HCT116 (cell line): Measurements from ENCODE around the gene SNAPC4. TPM values are rescaled to one million over a fixed set of nuclear protein-coding genes. Genes with fewer than 3 reads are reported as not detected.

Experiments used
- ATAC-seq: fragments of 200-7000 bp; cut with Tn5 transposase; 2 replicates; pipeline ENCODE4 v1.9.1; 2020; ENCODE audit warnings: mild to moderate bottlenecking, moderate library complexity
- BruUV-seq: library from RNA; stranded (reverse); fragments of 400-500 nt; replicated peaks from 2 replicates; lab custom pipeline; 2021; lab: Mats Ljungman, UMichigan
- CTCF ChIA-PET: fragments of 300-600 bp; sonication (Branson Sonifier 250); formaldehyde crosslinking; loops from one replicate; lab custom pipeline; 2021; ENCODE audit warnings: antibody characterized with exemption; lab: Charles Lee
- POLR2A ChIA-PET: fragments of 300-600, 350-600 bp; sonication (Branson Sonifier 250); formaldehyde crosslinking; loops from one replicate; lab custom pipeline; 2021; ENCODE audit warnings: antibody characterized with exemption; lab: Charles Lee
- RAD21 ChIA-PET, 2 experiments: fragments of 300-600 bp; sonication (Branson Sonifier 250); formaldehyde crosslinking; loops; one replicate each; lab custom pipeline; 2023; ENCODE audit warnings: low total read pairs in 2 of 2; ENCODE audit not compliant: uncharacterized antibody in 2 of 2, unreplicated experiment in 2 of 2, low non-redundant PET in 1 of 2; lab: Charles Lee
- DNase-seq: peaks from one replicate; pipeline ENCODE4 v3.0.0-alpha.2; 2010; ENCODE audit warnings: low read depth, low spot score
- H2AFZ ChIP-seq: fragments of 200-600 bp; shearing (Covaris generic), sonication (generic); 2 replicates; pipeline ENCODE4 v1.6.1; 2017; ENCODE audit warnings: low read depth, mixed run types, mixed read lengths, antibody characterized with exemption, low read length; ENCODE audit not compliant: poor library complexity, severe bottlenecking
- H3K27ac ChIP-seq: 2 replicates; pipeline ENCODE4 v1.5.1; 2012; ENCODE audit warnings: low read depth, low read length
- H3K27me3 ChIP-seq: fragments of 200-600 bp; sonication (generic); 2 replicates; pipeline ENCODE4 v1.6.1; 2016; ENCODE audit warnings: mixed run types, low read length, mixed read lengths; ENCODE audit not compliant: insufficient read depth
- H3K36me3 ChIP-seq, 2 experiments: fragments of 200-500 bp in 1 of 2; fragments of 200-600 bp in 1 of 2; sonication (Bioruptor generic) in 1 of 2; sonication (generic) in 1 of 2; 2 replicates each; pipeline versions ENCODE4 v1.5.1 to v1.6.1; 2014 to 2016; ENCODE audit warnings: low read length in 2 of 2, inconsistent platforms in 1 of 2, mixed read lengths in 1 of 2, mixed run types in 1 of 2; ENCODE audit not compliant: insufficient read depth in 2 of 2, control insufficient read depth in 1 of 2
- H3K4me1 ChIP-seq, 2 experiments: fragments of 200-600 bp in 1 of 2; sonication (generic) in 1 of 2; 2 replicates each; pipeline versions ENCODE4 v1.5.1 to v1.6.1; 2012 to 2017; ENCODE audit warnings: low read length in 2 of 2, inconsistent platforms in 1 of 2, mild to moderate bottlenecking in 1 of 2, mixed read lengths in 1 of 2, mixed run types in 1 of 2, moderate library complexity in 1 of 2; ENCODE audit not compliant: insufficient read depth in 2 of 2, control insufficient read depth in 1 of 2
- H3K4me2 ChIP-seq: fragments of 200-600 bp; sonication (generic); 2 replicates; pipeline ENCODE4 v1.6.1; 2017; ENCODE audit warnings: mixed run types, low read length, mixed read lengths
- H3K4me3 ChIP-seq, 2 experiments: fragments of 200-600 bp in 1 of 2; sonication (generic) in 1 of 2; replicated peaks in 1 of 2; 2 replicates each; pipeline ENCODE4 v1.5.1; 2011 to 2016; ENCODE audit warnings: low read length in 2 of 2, control low read depth in 1 of 2, low read depth in 1 of 2, mild to moderate bottlenecking in 1 of 2, mixed read lengths in 1 of 2, mixed run types in 1 of 2
- H3K79me2 ChIP-seq: fragments of 200-600 bp; sonication (generic); 2 replicates; pipeline ENCODE4 v1.6.1; 2017; ENCODE audit warnings: mild to moderate bottlenecking, mixed run types, low read length, moderate library complexity, mixed read lengths; ENCODE audit not compliant: insufficient read depth
- H3K9ac ChIP-seq: fragments of 200-600 bp; sonication (generic); 2 replicates; pipeline ENCODE4 v1.6.1; 2016; ENCODE audit warnings: low read length, mixed read lengths
- H3K9me2 ChIP-seq: fragments of 200-600 bp; sonication (generic), shearing (Covaris generic); 2 replicates; pipeline ENCODE4 v1.6.1; 2017; ENCODE audit warnings: mixed run types, mild to moderate bottlenecking, moderate library complexity; ENCODE audit not compliant: insufficient read depth
- H3K9me3 ChIP-seq, 2 experiments: fragments of 200-500 bp in 1 of 2; fragments of 200-600 bp in 1 of 2; sonication (Bioruptor generic) in 1 of 2; sonication (generic) in 1 of 2; 2 replicates each; pipeline ENCODE4 v1.6.1; 2014 to 2017; ENCODE audit warnings: low read length in 2 of 2, mixed read lengths in 2 of 2, inconsistent platforms in 1 of 2, low read depth in 1 of 2, mild to moderate bottlenecking in 1 of 2, mixed run types in 1 of 2, moderate library complexity in 1 of 2; ENCODE audit not compliant: control insufficient read depth in 1 of 2, insufficient read depth in 1 of 2
- H4K20me1 ChIP-seq: fragments of 200-600 bp; sonication (generic), shearing (Covaris generic); 2 replicates; pipeline ENCODE4 v1.6.1; 2017; ENCODE audit warnings: mixed run types, mild to moderate bottlenecking, moderate library complexity; ENCODE audit not compliant: insufficient read depth
- EGR1 ChIP-seq: IDR thresholded peaks from 2 replicates; pipeline ENCODE4 v1.6.1; 2012; ENCODE audit warnings: low read depth
- FOSL1 ChIP-seq: IDR thresholded peaks from 2 replicates; pipeline ENCODE4 v1.6.1; 2012; ENCODE audit warnings: low read depth
- JUND ChIP-seq: IDR thresholded peaks from 2 replicates; pipeline ENCODE4 v1.6.1; 2012
- POLR2A ChIP-seq: IDR thresholded peaks from 2 replicates; pipeline ENCODE4 v1.7.0; 2011; ENCODE audit warnings: borderline replicate concordance; ENCODE audit not compliant: insufficient read depth, insufficient read length; ENCODE audit errors: extremely low read depth
- RAD21 ChIP-seq: IDR thresholded peaks from 2 replicates; pipeline ENCODE4 v1.6.1; 2012; ENCODE audit warnings: low read depth, mild to moderate bottlenecking
- SIN3A ChIP-seq: IDR thresholded peaks from 2 replicates; pipeline ENCODE4 v1.6.1; 2012; ENCODE audit warnings: low read depth
- YY1 ChIP-seq: IDR thresholded peaks from 2 replicates; pipeline ENCODE4 v1.6.1; 2011; ENCODE audit warnings: low read length, low read depth, moderate library complexity, mild to moderate bottlenecking; ENCODE audit not compliant: insufficient replicate concordance; ENCODE audit errors: extremely low read depth
- ZFX ChIP-seq: fragments of 450-650 bp; IDR thresholded peaks from 2 replicates; pipeline ENCODE4 v1.6.1; 2017
- ZNF274 ChIP-seq: fragments of 200-500 bp; sonication (Bioruptor generic); IDR thresholded peaks from 2 replicates; pipeline ENCODE4 v1.6.1; 2014; ENCODE audit warnings: mild to moderate bottlenecking, low read depth, low read length, inconsistent platforms
- intact Hi-C: fragments of 100-400 bp; cut with micrococcal nuclease; formaldehyde crosslinking; loops from 2 replicates; pipeline ENCODE4 v1.10.0; 2022
- total RNA-seq: library from RNA; stranded (reverse); gene quantifications from one replicate; pipeline ENCODE4 v1.2.1, GENCODE V29; 2021; ENCODE audit not compliant: unreplicated experiment
- TF ChIP-seq, protein P1 (sequence below): IDR thresholded peaks from 2 replicates; pipeline ENCODE4 v1.6.1; 2011; ENCODE audit warnings: mild to moderate bottlenecking, low read length, moderate library complexity; ENCODE audit not compliant: insufficient replicate concordance; ENCODE audit errors: extremely low read depth
- TF ChIP-seq, protein P2 (sequence below): IDR thresholded peaks from 2 replicates; pipeline ENCODE4 v1.6.1; 2012
- TF ChIP-seq, protein P3 (sequence below): IDR thresholded peaks from 2 replicates; pipeline ENCODE4 v1.6.1; 2012; ENCODE audit warnings: low read depth

Gene SNAPC4
- total RNA-seq, 1 experiment from 2014 or later: 20.4 TPM

DNA sequence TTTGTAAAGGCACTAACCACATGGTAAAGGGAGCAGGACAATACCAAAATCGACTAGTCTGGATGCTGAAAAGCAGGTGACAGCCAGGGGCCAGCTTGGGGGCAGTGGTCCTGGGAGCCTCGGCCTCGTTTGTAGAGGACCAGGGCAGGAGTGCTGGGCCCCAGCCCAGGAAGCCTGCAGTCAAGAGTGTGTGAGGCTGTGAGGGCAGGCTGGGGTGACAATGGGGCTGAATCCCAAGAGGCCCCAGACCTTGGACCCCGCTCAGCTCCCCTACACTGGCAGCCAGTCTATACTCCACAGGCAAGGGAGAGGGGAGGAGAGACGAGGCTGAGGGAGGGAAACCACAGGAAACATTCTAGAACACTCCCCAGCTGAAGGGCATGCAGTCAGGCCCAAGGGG is 42.3 kb upstream of the SNAPC4 start (continued):
- TF ChIP-seq, protein P1, sequence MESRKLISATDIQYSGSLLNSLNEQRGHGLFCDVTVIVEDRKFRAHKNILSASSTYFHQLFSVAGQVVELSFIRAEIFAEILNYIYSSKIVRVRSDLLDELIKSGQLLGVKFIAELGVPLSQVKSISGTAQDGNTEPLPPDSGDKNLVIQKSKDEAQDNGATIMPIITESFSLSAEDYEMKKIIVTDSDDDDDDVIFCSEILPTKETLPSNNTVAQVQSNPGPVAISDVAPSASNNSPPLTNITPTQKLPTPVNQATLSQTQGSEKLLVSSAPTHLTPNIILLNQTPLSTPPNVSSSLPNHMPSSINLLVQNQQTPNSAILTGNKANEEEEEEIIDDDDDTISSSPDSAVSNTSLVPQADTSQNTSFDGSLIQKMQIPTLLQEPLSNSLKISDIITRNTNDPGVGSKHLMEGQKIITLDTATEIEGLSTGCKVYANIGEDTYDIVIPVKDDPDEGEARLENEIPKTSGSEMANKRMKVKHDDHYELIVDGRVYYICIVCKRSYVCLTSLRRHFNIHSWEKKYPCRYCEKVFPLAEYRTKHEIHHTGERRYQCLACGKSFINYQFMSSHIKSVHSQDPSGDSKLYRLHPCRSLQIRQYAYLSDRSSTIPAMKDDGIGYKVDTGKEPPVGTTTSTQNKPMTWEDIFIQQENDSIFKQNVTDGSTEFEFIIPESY: no peak

DNA sequence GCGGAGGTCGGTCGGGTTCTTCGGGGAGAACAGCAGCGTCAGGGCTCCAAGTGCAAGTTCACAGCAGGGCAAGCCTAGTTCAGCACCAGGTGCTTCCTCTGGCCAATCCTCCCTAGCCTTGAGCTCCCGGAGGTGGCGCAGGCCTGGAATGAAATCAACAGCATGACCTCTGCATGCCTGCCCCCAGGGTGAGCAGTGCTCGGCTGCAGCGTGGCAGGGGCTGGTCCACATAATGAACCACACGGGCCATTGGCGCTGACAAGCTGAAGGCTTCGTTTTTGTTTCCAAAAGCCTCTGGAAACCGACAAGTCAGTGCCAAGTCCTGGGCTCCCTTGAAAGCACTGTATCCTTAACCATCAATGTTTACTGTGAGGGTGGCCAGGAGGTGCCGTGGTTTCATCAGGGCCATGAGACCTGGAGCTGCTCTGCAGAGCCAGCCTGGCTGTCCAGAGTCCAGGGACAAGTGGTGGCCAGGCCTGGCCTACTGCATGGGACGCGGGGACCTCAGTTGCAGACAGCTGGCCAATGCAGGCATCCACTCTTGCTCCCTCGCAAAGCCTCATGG is 41.8 kb upstream of the SNAPC4 start:
- no peak overlapping the region for H2AFZ ChIP-seq
- no peaks in the 10 kb centered on the region for H3K27me3 ChIP-seq
- ATAC-seq (no peak), DNase-seq (no peak)
- no peak overlapping the region for H3K9ac ChIP-seq
- H3K27ac ChIP-seq: no peak overlapping the region
- POLR2A ChIA-PET: no interaction called here
- H3K79me2 ChIP-seq: peaks cover 26% of the 10 kb centered on the region
- H3K4me1 ChIP-seq: peaks cover 8 to 22% of the 10 kb centered on the region in 2 experiments
- no peaks in the 10 kb centered on the region for H3K9me2 ChIP-seq
- no peak overlapping the region for H3K4me2 ChIP-seq
- intact Hi-C loops: no loop called here
- CTCF ChIA-PET: interaction anchor here (0.7 kb wide), 1 partner anchor 10 kb away, joined by 3 read pairs; no protein-coding TSS in a partner anchor
- RAD21 ChIA-PET: no interaction called here
- TF ChIP-seq RAD21 (no peak), FOSL1 (no peak), POLR2A (no peak), EGR1 (no peak), SIN3A (no peak), YY1 (no peak), ZFX (no peak), JUND (no peak), ZNF274 (no peak)
- TF ChIP-seq, protein P2, sequence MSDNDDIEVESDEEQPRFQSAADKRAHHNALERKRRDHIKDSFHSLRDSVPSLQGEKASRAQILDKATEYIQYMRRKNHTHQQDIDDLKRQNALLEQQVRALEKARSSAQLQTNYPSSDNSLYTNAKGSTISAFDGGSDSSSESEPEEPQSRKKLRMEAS: no peak
- TF ChIP-seq, protein P3, sequence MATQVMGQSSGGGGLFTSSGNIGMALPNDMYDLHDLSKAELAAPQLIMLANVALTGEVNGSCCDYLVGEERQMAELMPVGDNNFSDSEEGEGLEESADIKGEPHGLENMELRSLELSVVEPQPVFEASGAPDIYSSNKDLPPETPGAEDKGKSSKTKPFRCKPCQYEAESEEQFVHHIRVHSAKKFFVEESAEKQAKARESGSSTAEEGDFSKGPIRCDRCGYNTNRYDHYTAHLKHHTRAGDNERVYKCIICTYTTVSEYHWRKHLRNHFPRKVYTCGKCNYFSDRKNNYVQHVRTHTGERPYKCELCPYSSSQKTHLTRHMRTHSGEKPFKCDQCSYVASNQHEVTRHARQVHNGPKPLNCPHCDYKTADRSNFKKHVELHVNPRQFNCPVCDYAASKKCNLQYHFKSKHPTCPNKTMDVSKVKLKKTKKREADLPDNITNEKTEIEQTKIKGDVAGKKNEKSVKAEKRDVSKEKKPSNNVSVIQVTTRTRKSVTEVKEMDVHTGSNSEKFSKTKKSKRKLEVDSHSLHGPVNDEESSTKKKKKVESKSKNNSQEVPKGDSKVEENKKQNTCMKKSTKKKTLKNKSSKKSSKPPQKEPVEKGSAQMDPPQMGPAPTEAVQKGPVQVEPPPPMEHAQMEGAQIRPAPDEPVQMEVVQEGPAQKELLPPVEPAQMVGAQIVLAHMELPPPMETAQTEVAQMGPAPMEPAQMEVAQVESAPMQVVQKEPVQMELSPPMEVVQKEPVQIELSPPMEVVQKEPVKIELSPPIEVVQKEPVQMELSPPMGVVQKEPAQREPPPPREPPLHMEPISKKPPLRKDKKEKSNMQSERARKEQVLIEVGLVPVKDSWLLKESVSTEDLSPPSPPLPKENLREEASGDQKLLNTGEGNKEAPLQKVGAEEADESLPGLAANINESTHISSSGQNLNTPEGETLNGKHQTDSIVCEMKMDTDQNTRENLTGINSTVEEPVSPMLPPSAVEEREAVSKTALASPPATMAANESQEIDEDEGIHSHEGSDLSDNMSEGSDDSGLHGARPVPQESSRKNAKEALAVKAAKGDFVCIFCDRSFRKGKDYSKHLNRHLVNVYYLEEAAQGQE: no peak
- no peak overlapping the region for H3K4me3 ChIP-seq
- no TSS peak for BruUV-seq
- peaks cover 11 to 35% of the 10 kb centered on the region in 2 experiments for H3K36me3 ChIP-seq
- H4K20me1 ChIP-seq: no peaks in the 10 kb centered on the region
- no peaks in the 10 kb centered on the region for H3K9me3 ChIP-seq
